ENCODE data around the gene SDK1.

DNA sequence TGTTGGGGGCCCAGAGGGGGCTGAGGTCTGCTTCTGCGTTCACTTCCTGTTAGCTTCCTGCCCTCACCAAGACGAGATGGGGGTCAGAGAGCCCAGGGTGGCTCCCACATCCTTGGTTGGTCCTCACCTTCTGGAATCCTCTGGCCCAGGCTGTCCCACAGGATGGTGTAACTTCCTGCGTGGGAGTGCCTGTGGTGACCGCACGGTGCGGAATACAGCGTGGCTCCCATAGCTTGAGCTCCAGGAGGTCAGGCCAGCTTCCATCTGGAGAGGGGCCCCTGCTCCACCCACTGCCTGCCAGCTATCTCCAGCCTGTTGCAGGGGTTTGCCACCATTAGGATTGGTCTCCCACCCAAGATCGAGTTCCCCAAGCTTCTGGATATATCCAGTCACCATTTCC, 699.9 kb downstream of the SDK1 start:
- no peak for TF ChIP-seq POLR2A (IDR thresholded peaks at IDR 0.05)
- TF ChIP-seq, protein P1, sequence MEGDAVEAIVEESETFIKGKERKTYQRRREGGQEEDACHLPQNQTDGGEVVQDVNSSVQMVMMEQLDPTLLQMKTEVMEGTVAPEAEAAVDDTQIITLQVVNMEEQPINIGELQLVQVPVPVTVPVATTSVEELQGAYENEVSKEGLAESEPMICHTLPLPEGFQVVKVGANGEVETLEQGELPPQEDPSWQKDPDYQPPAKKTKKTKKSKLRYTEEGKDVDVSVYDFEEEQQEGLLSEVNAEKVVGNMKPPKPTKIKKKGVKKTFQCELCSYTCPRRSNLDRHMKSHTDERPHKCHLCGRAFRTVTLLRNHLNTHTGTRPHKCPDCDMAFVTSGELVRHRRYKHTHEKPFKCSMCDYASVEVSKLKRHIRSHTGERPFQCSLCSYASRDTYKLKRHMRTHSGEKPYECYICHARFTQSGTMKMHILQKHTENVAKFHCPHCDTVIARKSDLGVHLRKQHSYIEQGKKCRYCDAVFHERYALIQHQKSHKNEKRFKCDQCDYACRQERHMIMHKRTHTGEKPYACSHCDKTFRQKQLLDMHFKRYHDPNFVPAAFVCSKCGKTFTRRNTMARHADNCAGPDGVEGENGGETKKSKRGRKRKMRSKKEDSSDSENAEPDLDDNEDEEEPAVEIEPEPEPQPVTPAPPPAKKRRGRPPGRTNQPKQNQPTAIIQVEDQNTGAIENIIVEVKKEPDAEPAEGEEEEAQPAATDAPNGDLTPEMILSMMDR (IDR thresholded peaks at IDR 0.05), result no peak
